ENCODE results near the gene ATP8B4. TPM values are rescaled to one million over a fixed set of nuclear protein-coding genes. Genes with fewer than 3 reads are reported as not detected.

Gene ATP8B4
- total RNA-seq, 2 experiments from 2014 or later, result 69.2 to 98.3 TPM

DNA sequence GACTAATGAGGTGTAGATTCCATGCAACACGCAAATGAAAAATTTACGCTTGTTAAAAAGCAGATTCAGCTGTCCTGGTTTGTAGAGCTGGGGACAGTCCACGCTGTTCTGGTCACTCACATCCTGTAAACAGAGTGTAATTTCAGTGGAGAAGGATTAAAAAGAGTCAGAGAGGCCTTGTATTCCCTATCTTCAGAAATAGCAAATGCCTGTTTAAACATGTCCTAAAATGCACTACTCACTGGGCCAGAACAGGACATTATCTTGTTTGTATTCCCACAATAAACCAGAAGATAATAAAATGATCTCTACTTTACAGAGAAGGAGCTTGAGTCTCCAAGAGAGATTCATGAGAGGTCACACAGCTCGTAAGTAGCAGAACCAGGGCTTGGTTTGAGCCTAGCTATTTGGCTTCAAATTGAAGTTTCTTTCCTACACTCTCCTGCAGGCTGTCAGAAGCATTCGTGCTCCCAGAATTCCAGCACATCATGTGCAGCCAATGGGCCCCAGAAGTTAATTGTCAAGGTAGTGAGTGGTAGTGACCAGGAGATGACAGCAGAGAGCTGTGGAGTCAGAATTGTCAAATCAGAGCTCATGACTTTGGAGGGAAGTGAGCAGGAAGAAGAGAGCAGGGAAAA, 242.5 kb downstream of the ATP8B4 start:
- Mint-ChIP-seq H3K4me1 (no peaks in the 10 kb centered on the region), H3K27me3 (no peaks in the 10 kb centered on the region), H3K27ac (no peak overlapping the region), H3K36me3 (peaks cover 47% of the 10 kb centered on the region), H3K4me3 (no peak overlapping the region), H3K9me3 (ENCODE audit: low read depth) (no peaks in the 10 kb centered on the region)
- DNase-seq (no peak), ATAC-seq (no peak)
- CTCF ChIA-PET, result interaction anchor here (0.7 to 1.4 kb wide), 4 partner anchors 22 to 641 kb away, joined by 3 to 4 read pairs (median 3); no protein-coding TSS in a partner anchor

DNA sequence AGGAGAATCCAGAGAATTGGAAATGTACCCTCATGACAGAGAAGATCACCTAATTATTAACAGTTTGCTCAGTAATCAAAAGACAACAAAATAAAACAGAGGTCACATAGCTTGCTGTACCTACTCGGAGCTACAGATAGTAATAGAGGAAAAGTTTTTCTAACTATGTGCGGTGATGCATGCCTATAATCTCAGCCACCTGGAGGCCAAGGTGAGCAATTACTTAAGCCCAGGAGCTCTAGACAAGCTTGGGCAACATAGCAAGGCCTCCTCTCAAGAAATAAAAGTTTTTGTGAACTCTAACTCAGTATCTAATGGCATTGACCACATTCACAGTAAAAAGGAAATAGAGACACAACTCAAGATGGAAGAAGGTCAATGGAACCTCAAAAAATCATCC, 243.6 kb downstream of the ATP8B4 start:
- H3K9me3 Mint-ChIP-seq (ENCODE audit: low read depth), result no peaks in the 10 kb centered on the region
- H3K4me3 Mint-ChIP-seq, result no peak overlapping the region
- H3K4me1 Mint-ChIP-seq, result no peaks in the 10 kb centered on the region
- ATAC-seq, result no peak
- peaks cover 53% of the 10 kb centered on the region for H3K36me3 Mint-ChIP-seq
- CTCF ChIA-PET, result interaction anchor here (0.7 to 1.3 kb wide), 2 partner anchors 12 to 640 kb away, joined by 3 read pairs; no protein-coding TSS in a partner anchor
- no peaks in the 10 kb centered on the region for H3K27me3 Mint-ChIP-seq
- no peak for DNase-seq
- H3K27ac Mint-ChIP-seq, result no peak overlapping the region

DNA sequence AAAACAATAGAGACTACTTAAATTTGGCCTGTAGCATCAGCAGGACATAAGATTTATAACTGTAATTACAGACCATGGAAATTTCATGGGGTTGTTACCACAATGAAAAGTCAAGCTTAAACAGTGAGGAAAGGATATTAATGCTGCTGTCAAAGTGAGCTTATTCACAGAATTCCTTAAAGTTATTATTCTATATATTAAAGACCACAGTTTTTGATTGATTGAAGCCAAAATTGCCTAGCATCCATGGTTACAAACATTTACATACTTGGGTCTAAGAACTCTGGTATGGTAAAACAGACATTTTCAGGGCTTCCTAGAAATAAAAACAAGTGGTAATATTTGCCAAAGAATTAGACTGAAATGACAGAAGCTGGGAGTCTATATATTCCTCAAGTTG, 248.6 kb downstream of the ATP8B4 start:
- CTCF ChIA-PET, result no interaction called here
- Mint-ChIP-seq H3K4me3 (no peak overlapping the region), H3K4me1 (no peaks in the 10 kb centered on the region), H3K36me3 (peaks cover 67% of the 10 kb centered on the region), H3K27me3 (no peaks in the 10 kb centered on the region), H3K27ac (no peak overlapping the region), H3K9me3 (ENCODE audit: low read depth) (no peaks in the 10 kb centered on the region)
- DNase-seq (no peak), ATAC-seq (no peak)

DNA sequence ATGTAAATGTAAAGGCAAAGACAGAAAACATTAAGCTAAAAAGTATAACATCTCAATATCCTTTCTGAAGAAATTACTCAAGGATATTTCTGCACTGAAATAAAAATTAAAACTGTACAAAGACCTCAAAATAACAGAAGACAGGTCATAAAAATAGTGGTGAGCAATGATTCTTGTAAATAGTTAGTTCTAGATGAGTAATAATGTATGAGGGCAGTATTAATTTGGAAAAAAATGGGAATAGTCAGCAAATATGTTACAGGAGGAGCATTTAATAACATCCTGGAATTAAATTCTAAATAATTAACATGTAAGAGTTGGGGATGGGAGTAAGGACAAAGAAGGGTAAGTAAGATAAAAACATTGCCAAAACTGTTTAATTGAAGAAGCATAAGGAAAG, 250.7 kb downstream of the ATP8B4 start:
- no peak overlapping the region for H3K4me3 Mint-ChIP-seq

DNA sequence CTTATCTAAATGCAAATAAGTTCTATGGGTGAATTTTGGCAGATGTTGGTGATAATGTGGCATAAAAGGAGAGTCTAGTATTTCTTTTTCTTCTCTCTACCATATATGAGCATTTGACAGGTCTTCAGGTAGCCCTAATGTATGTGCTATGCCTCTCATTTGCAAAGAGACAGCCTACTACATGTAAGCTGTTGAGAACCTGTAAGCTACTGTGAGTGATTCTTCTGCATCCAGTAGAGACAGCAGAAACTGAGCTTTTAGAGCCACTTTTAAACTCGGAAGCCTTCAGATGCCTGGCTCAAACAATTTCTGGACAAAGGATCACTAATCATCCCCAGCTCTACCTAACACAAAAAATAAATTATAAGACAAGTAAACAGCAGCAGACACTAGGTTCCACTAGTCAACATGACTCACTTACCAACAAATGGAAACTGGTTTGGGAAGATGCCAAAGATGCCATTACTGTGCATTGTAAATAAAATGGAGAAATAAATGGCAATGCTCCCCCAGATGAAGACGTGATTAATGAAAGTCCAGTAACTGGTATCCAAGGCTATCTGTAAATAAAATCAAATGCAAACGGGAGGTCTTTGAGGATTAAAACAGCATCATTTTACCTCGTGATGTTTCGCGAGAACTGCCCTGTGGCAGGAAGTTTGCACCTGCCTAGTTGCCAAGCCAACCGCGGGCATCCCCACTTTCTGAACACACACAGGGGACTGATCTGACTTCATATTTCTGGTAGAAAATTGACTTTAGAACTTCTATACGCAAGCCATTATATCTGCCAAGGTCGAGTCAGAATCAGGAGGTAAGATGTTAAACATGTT, 252.9 kb downstream of the ATP8B4 start:
- Mint-ChIP-seq H3K4me3 (no peak overlapping the region), H3K4me1 (no peaks in the 10 kb centered on the region), H3K9me3 (ENCODE audit: low read depth) (no peaks in the 10 kb centered on the region), H3K36me3 (peaks cover 51% of the 10 kb centered on the region), H3K27ac (no peak overlapping the region), H3K27me3 (no peaks in the 10 kb centered on the region)
- CTCF ChIA-PET, result interaction anchor here (0.9 kb wide), 1 partner anchor 12 kb away, joined by 3 read pairs; no protein-coding TSS in a partner anchor
- ATAC-seq (no peak), DNase-seq (no peak)

More for the DNA sequence above, 250.7 kb downstream of the ATP8B4 start:
- H3K4me1 Mint-ChIP-seq, result no peaks in the 10 kb centered on the region
- H3K27ac Mint-ChIP-seq, result no peak overlapping the region
- no peaks in the 10 kb centered on the region for H3K9me3 Mint-ChIP-seq (ENCODE audit: low read depth)
- ATAC-seq, result no peak
- no peaks in the 10 kb centered on the region for H3K27me3 Mint-ChIP-seq
- CTCF ChIA-PET, result no interaction called here
- no peak for DNase-seq
- peaks cover 58% of the 10 kb centered on the region for H3K36me3 Mint-ChIP-seq

DNA sequence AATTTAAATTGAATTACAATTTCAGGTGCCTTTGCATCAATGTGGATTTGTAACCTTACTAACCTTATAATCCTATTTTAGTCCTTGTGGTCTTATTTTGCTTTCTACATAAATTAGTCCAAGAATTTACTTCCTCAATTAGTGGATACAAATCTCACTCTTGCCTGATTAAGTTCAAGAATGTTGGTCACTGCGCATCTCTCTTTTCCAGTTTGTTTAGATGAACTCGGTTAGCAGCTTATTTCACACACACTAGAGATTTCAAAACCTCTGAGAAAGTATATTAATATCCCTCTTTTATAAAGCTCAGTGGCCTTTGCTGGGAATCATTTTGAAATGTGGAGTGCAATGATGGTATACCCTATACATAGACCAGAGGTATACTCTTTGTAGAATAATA, 254.8 kb downstream of the ATP8B4 start:
- no peak overlapping the region for H3K4me3 Mint-ChIP-seq
- DNase-seq (no peak), ATAC-seq (no peak)
- peaks cover 56% of the 10 kb centered on the region for H3K36me3 Mint-ChIP-seq
- H3K4me1 Mint-ChIP-seq, result no peaks in the 10 kb centered on the region
- no peaks in the 10 kb centered on the region for H3K9me3 Mint-ChIP-seq (ENCODE audit: low read depth)
- H3K27ac Mint-ChIP-seq, result no peak overlapping the region
- CTCF ChIA-PET, result interaction anchor here (0.5 kb wide), 1 partner anchor 476 kb away, joined by 3 read pairs; no protein-coding TSS in a partner anchor
- no peaks in the 10 kb centered on the region for H3K27me3 Mint-ChIP-seq

DNA sequence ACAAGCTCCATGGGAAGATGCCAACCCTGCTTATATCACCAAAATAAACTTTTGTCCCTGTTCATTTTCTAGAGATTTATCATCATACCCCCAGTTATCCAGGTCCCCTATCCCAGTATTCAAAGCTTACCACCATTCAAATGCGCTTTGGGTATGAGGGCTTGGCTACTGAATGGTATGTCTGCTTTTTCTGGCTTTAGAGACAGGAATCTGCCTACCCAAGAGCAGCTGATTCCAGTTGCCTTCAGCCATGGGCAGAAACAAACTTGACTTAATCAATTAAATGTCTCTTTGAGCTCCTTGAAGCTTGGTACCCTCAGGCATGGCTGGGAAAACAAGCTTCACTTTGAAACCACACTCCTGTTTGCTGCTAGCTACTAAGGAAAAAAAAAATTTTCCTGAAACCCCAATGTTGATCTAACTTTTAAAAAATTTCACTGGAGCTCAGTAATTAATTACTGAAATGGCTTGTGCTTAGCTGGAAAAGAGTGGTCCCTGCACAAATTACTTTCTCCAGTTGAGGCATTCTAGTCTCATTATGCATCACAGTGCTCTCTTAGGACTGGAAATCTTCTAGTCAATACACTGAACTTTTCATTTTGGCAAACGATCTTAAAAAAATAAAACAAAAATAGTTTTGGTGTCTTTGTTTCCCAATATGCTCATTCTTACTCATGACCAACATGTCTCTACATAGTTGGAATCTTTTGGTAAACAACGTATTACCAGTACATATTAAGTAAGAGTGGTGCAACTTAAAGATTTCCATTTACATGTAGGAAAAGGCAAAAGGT, 255.4 kb downstream of the ATP8B4 start:
- CTCF ChIA-PET, result interaction anchor here (0.5 to 0.8 kb wide), 3 partner anchors 8 to 477 kb away, joined by 3 read pairs; no protein-coding TSS in a partner anchor
- no peaks in the 10 kb centered on the region for H3K27me3 Mint-ChIP-seq

DNA sequence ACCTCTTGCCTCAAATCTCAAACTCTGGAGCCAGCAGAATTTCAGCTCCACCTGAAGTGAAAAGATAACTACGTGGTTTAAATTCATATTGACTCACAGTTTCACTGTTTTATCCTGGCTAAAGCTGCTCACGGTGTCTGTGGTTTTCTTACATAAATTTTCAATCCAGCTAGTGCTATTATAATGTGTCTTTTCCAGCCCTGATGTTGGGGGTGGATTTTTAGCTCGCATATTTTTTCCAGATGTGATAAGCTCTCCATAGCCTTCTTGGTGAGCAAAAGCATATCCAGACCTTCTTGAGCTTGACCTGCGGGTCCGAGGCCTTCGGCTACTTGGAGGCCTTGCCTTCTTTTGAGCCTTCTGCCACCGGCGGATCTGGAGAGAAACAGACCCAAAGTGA, 258.9 kb downstream of the ATP8B4 start:
- Mint-ChIP-seq H3K27ac (no peak overlapping the region), H3K4me3 (no peak overlapping the region), H3K4me1 (no peaks in the 10 kb centered on the region), H3K36me3 (peaks cover 50% of the 10 kb centered on the region), H3K27me3 (no peaks in the 10 kb centered on the region), H3K9me3 (ENCODE audit: low read depth) (no peaks in the 10 kb centered on the region)
- DNase-seq, result no peak
- CTCF ChIA-PET, result no interaction called here
- no peak for ATAC-seq

More for the DNA sequence above, 255.4 kb downstream of the ATP8B4 start:
- Mint-ChIP-seq H3K27ac (no peak overlapping the region), H3K4me1 (no peaks in the 10 kb centered on the region), H3K4me3 (no peak overlapping the region), H3K36me3 (peaks cover 61% of the 10 kb centered on the region), H3K9me3 (ENCODE audit: low read depth) (no peaks in the 10 kb centered on the region)
- DNase-seq (no peak), ATAC-seq (no peak)

DNA sequence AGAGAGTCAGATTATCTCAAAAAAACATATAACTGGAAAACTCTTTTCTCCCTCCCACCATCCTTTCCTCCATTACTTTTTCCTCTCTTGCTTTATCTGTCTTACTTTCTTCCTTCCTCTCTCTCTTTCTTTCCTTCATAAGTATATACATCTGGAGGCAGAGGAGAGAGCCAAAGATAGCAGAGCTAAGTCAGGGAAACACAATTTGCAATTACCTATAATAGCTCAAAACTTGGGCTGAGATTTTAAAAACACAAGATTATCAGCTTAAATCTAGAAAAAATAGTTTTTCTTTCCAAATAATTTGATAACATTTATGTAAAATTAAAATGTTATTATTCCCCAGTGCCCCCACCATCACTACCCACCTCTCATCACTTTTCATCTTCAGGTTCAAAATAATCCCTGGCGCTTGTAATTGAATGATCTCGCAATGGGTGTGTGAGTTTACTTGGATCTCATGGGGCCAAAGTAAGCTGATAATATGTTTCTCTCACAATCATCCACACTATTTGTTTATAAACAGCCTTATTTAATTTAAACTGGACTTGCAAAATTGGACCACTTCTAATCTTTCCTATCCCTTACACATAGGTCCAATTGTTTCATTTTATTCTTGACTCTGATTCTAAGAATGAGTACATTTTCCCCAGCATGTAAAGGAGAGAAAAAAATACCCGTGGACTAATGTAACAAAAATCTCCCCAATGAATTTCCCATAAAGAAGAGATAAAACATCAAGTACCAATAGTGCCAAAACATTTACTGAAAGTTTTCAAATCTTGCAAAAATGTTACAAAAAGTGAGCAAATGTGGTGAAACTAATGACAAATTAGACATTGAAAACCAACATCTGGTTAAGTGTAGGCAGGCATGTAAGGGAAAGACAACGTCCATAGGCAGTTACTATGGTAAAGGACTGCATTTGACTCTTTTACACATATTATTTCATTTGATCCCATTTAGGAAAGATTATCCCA, 261.2 kb downstream of the ATP8B4 start:
- H3K4me3 Mint-ChIP-seq, result no peak overlapping the region
- no peaks in the 10 kb centered on the region for H3K4me1 Mint-ChIP-seq
- CTCF ChIA-PET, result interaction anchor here (1.4 kb wide), 1 partner anchor 386 kb away, joined by 3 read pairs; no protein-coding TSS in a partner anchor
- ATAC-seq (no peak), DNase-seq (no peak)
- peak overlapping the region; percentile 44 for H3K27ac Mint-ChIP-seq
- H3K9me3 Mint-ChIP-seq (ENCODE audit: low read depth), result no peaks in the 10 kb centered on the region
- peaks cover 67% of the 10 kb centered on the region for H3K36me3 Mint-ChIP-seq
- H3K27me3 Mint-ChIP-seq, result no peaks in the 10 kb centered on the region

DNA sequence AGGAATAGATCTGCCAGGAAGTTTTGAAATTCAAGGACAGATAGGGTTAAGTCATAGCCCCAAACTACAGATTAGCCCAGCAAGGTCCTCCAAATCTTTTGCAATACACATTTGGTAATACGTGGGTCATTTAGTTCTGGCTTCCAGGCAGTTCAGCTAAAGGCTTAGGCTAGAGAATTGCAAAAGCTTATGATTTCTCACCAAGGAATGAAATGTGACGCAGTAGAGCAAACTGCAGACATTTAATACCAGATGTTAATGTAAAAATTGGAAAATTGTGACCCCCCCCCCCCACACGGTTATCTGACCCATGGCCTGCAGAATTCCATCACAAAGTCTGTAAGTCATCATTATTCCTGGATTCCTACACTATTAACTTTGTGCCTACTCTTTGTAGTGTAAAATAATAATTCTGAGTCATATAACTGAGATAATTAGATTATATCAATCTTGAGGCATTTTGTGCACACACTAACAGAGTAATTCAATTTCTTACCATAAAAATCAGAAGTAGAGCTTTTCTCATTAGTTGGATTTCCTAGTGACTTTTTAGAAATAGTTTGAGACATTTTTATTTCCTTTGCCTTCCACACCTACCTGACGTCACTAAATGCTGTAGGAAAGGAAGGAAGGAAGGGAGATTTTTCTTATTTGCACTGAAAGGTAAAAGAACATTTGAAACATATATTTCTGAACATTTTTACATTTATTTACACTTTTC, 263.0 kb downstream of the ATP8B4 start:
- DNase-seq, result no peak
- Mint-ChIP-seq H3K4me1 (no peaks in the 10 kb centered on the region), H3K27me3 (no peaks in the 10 kb centered on the region), H3K4me3 (no peak overlapping the region), H3K9me3 (ENCODE audit: low read depth) (no peaks in the 10 kb centered on the region), H3K36me3 (peaks cover 72% of the 10 kb centered on the region), H3K27ac (no peak overlapping the region)
- CTCF ChIA-PET, result interaction anchor here (0.7 to 0.9 kb wide), 3 partner anchors 12 to 282 kb away, joined by 3 to 4 read pairs (median 3); no protein-coding TSS in a partner anchor
- no peak for ATAC-seq

DNA sequence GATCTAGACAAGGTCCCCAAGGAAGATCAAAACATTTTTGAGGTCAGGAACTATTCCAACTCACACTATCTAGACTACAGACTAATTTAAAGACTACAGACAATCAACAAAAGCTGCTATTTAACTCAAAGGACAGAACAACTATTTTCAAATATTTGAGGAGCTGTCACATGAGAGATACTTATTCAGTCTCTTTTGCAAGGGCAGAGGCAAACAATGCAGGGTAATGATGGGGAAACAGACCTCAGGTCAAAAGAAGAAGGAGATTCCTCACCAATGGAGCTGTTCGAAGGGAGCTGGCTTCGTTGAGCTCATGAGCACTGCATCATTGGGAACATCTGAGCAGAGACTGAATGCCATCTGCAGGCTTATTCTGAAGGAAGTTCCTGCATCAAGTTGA, 266.3 kb downstream of the ATP8B4 start:
- Mint-ChIP-seq H3K4me3 (no peak overlapping the region), H3K36me3 (peaks cover 75% of the 10 kb centered on the region), H3K27ac (no peak overlapping the region), H3K27me3 (no peaks in the 10 kb centered on the region), H3K9me3 (ENCODE audit: low read depth) (no peaks in the 10 kb centered on the region), H3K4me1 (no peaks in the 10 kb centered on the region)
- no peak for DNase-seq
- CTCF ChIA-PET, result no interaction called here
- ATAC-seq, result no peak

DNA sequence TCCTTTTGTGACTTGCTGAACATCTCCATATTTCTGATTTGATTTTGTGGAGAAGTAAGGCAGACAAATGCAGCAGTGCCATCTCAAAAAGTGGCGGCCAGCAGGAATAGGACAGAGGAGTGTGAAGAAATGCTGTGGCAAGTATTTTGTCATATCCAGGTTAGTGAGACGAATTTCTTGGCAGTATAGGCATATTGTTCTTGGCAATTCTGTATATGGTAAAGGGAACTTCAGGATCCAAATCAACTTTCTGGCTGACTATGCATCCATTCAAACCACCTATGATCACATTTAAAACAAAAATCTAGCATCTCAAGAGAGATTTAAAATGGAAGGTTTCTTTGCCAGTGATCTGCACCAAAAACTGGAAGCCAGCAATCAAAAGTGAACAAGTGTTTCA, 270.2 kb downstream of the ATP8B4 start:
- Mint-ChIP-seq H3K4me3 (no peak overlapping the region), H3K9me3 (ENCODE audit: low read depth) (no peaks in the 10 kb centered on the region), H3K27ac (no peak overlapping the region), H3K4me1 (no peaks in the 10 kb centered on the region), H3K27me3 (no peaks in the 10 kb centered on the region), H3K36me3 (peaks cover 85% of the 10 kb centered on the region)
- CTCF ChIA-PET, result no interaction called here
- DNase-seq (no peak), ATAC-seq (no peak)

All from activated CD8-positive, alpha-beta memory T cell treated with anti-CD3 and anti-CD28 coated beads, Interleukin-2, amount 10 ng/mL, durations not matched to agents 7 days and 5 days (primary cell).